ENCODE results near the gene RPLP2.

GRCh38 chr11:767238-767637 lies 42.5 kb upstream of the RPLP2 start:
- TF ChIP-seq CTCF (conservative IDR thresholded peaks at IDR 0.05; ENCODE audit: low read depth, low read length) (no peak), POLR2A (IDR thresholded peaks at IDR 0.05; ENCODE audit: low read depth, low read length) (no peak), CEBPB (IDR thresholded peaks at IDR 0.05; ENCODE audit: low read depth, low read length) (no peak), SMC3 (IDR thresholded peaks at IDR 0.05; ENCODE audit: low read depth, low read length) (no peak), RFX5 (IDR thresholded peaks at IDR 0.05; ENCODE audit: low read depth, low read length) (no peak), BHLHE40 (IDR thresholded peaks at IDR 0.05; ENCODE audit: low read depth, low read length) (no peak), MAFK (IDR thresholded peaks at IDR 0.05; ENCODE audit: low read depth, low read length) (no peak), CHD1 (IDR thresholded peaks at IDR 0.05; ENCODE audit: low read depth, low read length) (no peak)
